Activated CD4-positive, alpha-beta memory T cell treated with anti-CD3 and anti-CD28 coated beads for 36 hours (primary cell): ENCODE data around the gene GMDS. TPM values are rescaled to one million over a fixed set of nuclear protein-coding genes. Genes with fewer than 3 reads are reported as not detected.

Source experiments
- CTCF ChIA-PET: fragments of 350-600 bp; sonication (Branson Sonifier 250); formaldehyde crosslinking; loops from one replicate; lab custom pipeline; 2021; ENCODE audit warnings: antibody characterized with exemption, inconsistent platforms; lab: Charles Lee
- POLR2A ChIA-PET: fragments of 350-600 bp; sonication (Branson Sonifier 250); formaldehyde crosslinking; loops from one replicate; lab custom pipeline; 2021; ENCODE audit warnings: antibody characterized with exemption; lab: Charles Lee
- DNase-seq: peaks from one replicate; pipeline ENCODE4 v3.0.0-alpha.2; 2020
- H3K27ac Mint-ChIP-seq: one replicate; pipeline ENCODE4 v1.8.0; 2021; ENCODE audit warnings: mixed read lengths
- H3K27me3 Mint-ChIP-seq: one replicate; pipeline ENCODE4 v1.8.0; 2021; ENCODE audit warnings: mixed read lengths
- H3K36me3 Mint-ChIP-seq: one replicate; pipeline ENCODE4 v1.8.0; 2021; ENCODE audit warnings: mixed read lengths
- H3K4me1 Mint-ChIP-seq: one replicate; pipeline ENCODE4 v1.8.0; 2021; ENCODE audit warnings: low read depth, mixed read lengths
- H3K4me3 Mint-ChIP-seq: one replicate; pipeline ENCODE4 v1.8.0; 2021; ENCODE audit warnings: mild to moderate bottlenecking, mixed read lengths
- H3K9me3 Mint-ChIP-seq: one replicate; pipeline ENCODE4 v1.8.0; 2021; ENCODE audit warnings: mixed read lengths
- intact Hi-C: fragments of 100-400 bp; cut with micrococcal nuclease; formaldehyde crosslinking; loops from one replicate; pipeline ENCODE4 v1.15.1; 2023
- total RNA-seq, 2 experiments: library from RNA; stranded (reverse); gene quantifications; one replicate each; pipeline ENCODE4 v1.2.3, GENCODE V29; 2021

The GMDS gene
- total RNA-seq, 2 experiments from 2014 or later, result 34.7 to 36.4 TPM

GRCh38 chr6:1885576-1886011 lies 359.8 kb downstream of the GMDS start:
- POLR2A ChIA-PET, result no interaction called here
- H3K27me3 Mint-ChIP-seq, result no peaks in the 10 kb centered on the region
- H3K9me3 Mint-ChIP-seq, result no peaks in the 10 kb centered on the region
- no peak for DNase-seq
- no peak overlapping the region for H3K27ac Mint-ChIP-seq
- H3K4me1 Mint-ChIP-seq, result peaks cover 5% of the 10 kb centered on the region
- peaks cover 3% of the 10 kb centered on the region for H3K36me3 Mint-ChIP-seq
- CTCF ChIA-PET, result no interaction called here
- no peak overlapping the region for H3K4me3 Mint-ChIP-seq
- intact Hi-C loops, result no loop called here

GRCh38 chr6:1884313-1884712 lies 361.1 kb downstream of the GMDS start:
- Mint-ChIP-seq H3K27me3 (no peaks in the 10 kb centered on the region), H3K36me3 (no peaks in the 10 kb centered on the region), H3K9me3 (no peaks in the 10 kb centered on the region), H3K4me1 (no peaks in the 10 kb centered on the region), H3K27ac (no peak overlapping the region), H3K4me3 (no peak overlapping the region)
- ChIA-PET CTCF (no interaction called here), POLR2A (no interaction called here)
- DNase-seq, result no peak
- intact Hi-C loops, result no loop called here

- H3K36me3 Mint-ChIP-seq, result peaks cover 2% of the 10 kb centered on the region
- POLR2A ChIA-PET, result no interaction called here
- intact Hi-C loops, result no loop called here
- no peaks in the 10 kb centered on the region for H3K9me3 Mint-ChIP-seq
- DNase-seq, result no peak
- no peak overlapping the region for H3K27ac Mint-ChIP-seq
- no peak overlapping the region for H3K4me3 Mint-ChIP-seq
- H3K27me3 Mint-ChIP-seq, result no peaks in the 10 kb centered on the region
- CTCF ChIA-PET, result no interaction called here
- H3K4me1 Mint-ChIP-seq, result no peaks in the 10 kb centered on the region
Measured at GRCh38 chr6:1878330-1878729, 367.1 kb downstream of the GMDS start.

GRCh38 chr6:1873781-1874180 lies 371.6 kb downstream of the GMDS start:
- Mint-ChIP-seq H3K27me3 (no peaks in the 10 kb centered on the region), H3K9me3 (no peaks in the 10 kb centered on the region), H3K4me1 (no peaks in the 10 kb centered on the region), H3K36me3 (peaks cover 2% of the 10 kb centered on the region), H3K4me3 (no peak overlapping the region), H3K27ac (no peak overlapping the region)
- CTCF ChIA-PET, result no interaction called here
- intact Hi-C loops, result no loop called here
- POLR2A ChIA-PET, result no interaction called here
- no peak for DNase-seq

GRCh38 chr6:1872649-1873131 lies 372.7 kb downstream of the GMDS start:
- Mint-ChIP-seq H3K4me3 (no peak overlapping the region), H3K27ac (no peak overlapping the region), H3K36me3 (no peaks in the 10 kb centered on the region), H3K4me1 (no peaks in the 10 kb centered on the region), H3K9me3 (no peaks in the 10 kb centered on the region), H3K27me3 (no peaks in the 10 kb centered on the region)
- POLR2A ChIA-PET, result no interaction called here
- DNase-seq, result no peak
- CTCF ChIA-PET, result no interaction called here
- intact Hi-C loops, result no loop called here

GRCh38 chr6:1871724-1872315 lies 373.6 kb downstream of the GMDS start:
- no peaks in the 10 kb centered on the region for H3K4me1 Mint-ChIP-seq
- POLR2A ChIA-PET, result no interaction called here
- no peaks in the 10 kb centered on the region for H3K36me3 Mint-ChIP-seq
- CTCF ChIA-PET, result no interaction called here
- H3K9me3 Mint-ChIP-seq, result no peaks in the 10 kb centered on the region
- intact Hi-C loops, result no loop called here
- no peak for DNase-seq
- H3K27me3 Mint-ChIP-seq, result no peaks in the 10 kb centered on the region
- no peak overlapping the region for H3K4me3 Mint-ChIP-seq
- H3K27ac Mint-ChIP-seq, result no peak overlapping the region

- Mint-ChIP-seq H3K27me3 (no peaks in the 10 kb centered on the region), H3K4me3 (no peak overlapping the region), H3K36me3 (no peaks in the 10 kb centered on the region), H3K27ac (no peak overlapping the region), H3K4me1 (no peaks in the 10 kb centered on the region), H3K9me3 (no peaks in the 10 kb centered on the region)
- intact Hi-C loops, result no loop called here
- ChIA-PET POLR2A (no interaction called here), CTCF (no interaction called here)
- DNase-seq, result no peak
Measured at GRCh38 chr6:1870932-1871331, 374.5 kb downstream of the GMDS start.

GRCh38 chr6:1870251-1870650 lies 375.2 kb downstream of the GMDS start:
- H3K27ac Mint-ChIP-seq, result no peak overlapping the region
- ChIA-PET CTCF (no interaction called here), POLR2A (no interaction called here)
- H3K4me3 Mint-ChIP-seq, result no peak overlapping the region
- no peaks in the 10 kb centered on the region for H3K36me3 Mint-ChIP-seq
- no peaks in the 10 kb centered on the region for H3K4me1 Mint-ChIP-seq
- intact Hi-C loops, result no loop called here
- DNase-seq, result no peak
- H3K9me3 Mint-ChIP-seq, result no peaks in the 10 kb centered on the region
- H3K27me3 Mint-ChIP-seq, result no peaks in the 10 kb centered on the region

- Mint-ChIP-seq H3K36me3 (no peaks in the 10 kb centered on the region), H3K27me3 (no peaks in the 10 kb centered on the region), H3K4me3 (no peak overlapping the region), H3K9me3 (no peaks in the 10 kb centered on the region), H3K27ac (no peak overlapping the region), H3K4me1 (no peaks in the 10 kb centered on the region)
- ChIA-PET POLR2A (no interaction called here), CTCF (no interaction called here)
- no peak for DNase-seq
- intact Hi-C loops, result no loop called here
Measured at GRCh38 chr6:1869769-1870168, 375.6 kb downstream of the GMDS start.

GRCh38 chr6:1869308-1869707 lies 376.1 kb downstream of the GMDS start:
- Mint-ChIP-seq H3K4me3 (no peak overlapping the region), H3K27me3 (no peaks in the 10 kb centered on the region), H3K27ac (no peak overlapping the region), H3K9me3 (no peaks in the 10 kb centered on the region), H3K4me1 (no peaks in the 10 kb centered on the region), H3K36me3 (no peaks in the 10 kb centered on the region)
- POLR2A ChIA-PET, result no interaction called here
- intact Hi-C loops, result no loop called here
- DNase-seq, result no peak
- CTCF ChIA-PET, result no interaction called here

- Mint-ChIP-seq H3K4me3 (no peak overlapping the region), H3K4me1 (no peaks in the 10 kb centered on the region), H3K36me3 (no peaks in the 10 kb centered on the region), H3K9me3 (no peaks in the 10 kb centered on the region), H3K27ac (no peak overlapping the region), H3K27me3 (no peaks in the 10 kb centered on the region)
- ChIA-PET POLR2A (no interaction called here), CTCF (no interaction called here)
- DNase-seq, result no peak
- intact Hi-C loops, result no loop called here
Measured at GRCh38 chr6:1868561-1869261, 376.7 kb downstream of the GMDS start.

GRCh38 chr6:1867197-1867596 lies 378.2 kb downstream of the GMDS start:
- intact Hi-C loops, result no loop called here
- POLR2A ChIA-PET, result no interaction called here
- no peak overlapping the region for H3K4me3 Mint-ChIP-seq
- no peaks in the 10 kb centered on the region for H3K27me3 Mint-ChIP-seq
- H3K4me1 Mint-ChIP-seq, result no peaks in the 10 kb centered on the region
- no peaks in the 10 kb centered on the region for H3K9me3 Mint-ChIP-seq
- H3K36me3 Mint-ChIP-seq, result no peaks in the 10 kb centered on the region
- CTCF ChIA-PET, result no interaction called here
- no peak for DNase-seq
- no peak overlapping the region for H3K27ac Mint-ChIP-seq

GRCh38 chr6:1865585-1865984 lies 379.8 kb downstream of the GMDS start:
- Mint-ChIP-seq H3K9me3 (no peaks in the 10 kb centered on the region), H3K4me1 (no peaks in the 10 kb centered on the region), H3K27ac (no peak overlapping the region), H3K36me3 (no peaks in the 10 kb centered on the region), H3K4me3 (no peak overlapping the region), H3K27me3 (no peaks in the 10 kb centered on the region)
- intact Hi-C loops, result no loop called here
- DNase-seq, result no peak
- ChIA-PET CTCF (no interaction called here), POLR2A (no interaction called here)
